Activated T-cell treated with anti-CD3 and anti-CD28 coated beads, Interleukin-2, amount 50 U/mL, for 72 hours (primary cell): Measurements from ENCODE around the gene TCL1A. TPM values are rescaled to one million over a fixed set of nuclear protein-coding genes. Genes with fewer than 3 reads are reported as not detected.
A peak's percentile ranks its signal among the peaks of the same experiment; 100 is the strongest.
"Not testable (repeated sequence)": the region's sequence is repeated elsewhere in the genome, so short reads cannot be mapped to it uniquely, and the experiment has no call there.

Experiments
- ATAC-seq, 2 donors: fragments of 150-1000 bp; cut with Tn5 transposase; replicated peaks in 1 of 2; 2 replicates each; pipeline ENCODE4 v1.10.0; 2021; ENCODE audit warnings: moderate library complexity in 2 of 2, mild to moderate bottlenecking in 1 of 2
- DNase-seq, 2 donors: peaks; one replicate each; pipeline ENCODE4 v3.0.0; 2021 to 2022; ENCODE audit warnings: mixed read lengths in 1 of 2
- H3K27ac Mint-ChIP-seq: one replicate; pipeline ENCODE4 v1.8.0; 2022; ENCODE audit warnings: mild to moderate bottlenecking, moderate library complexity, mixed read lengths
- H3K27me3 Mint-ChIP-seq: one replicate; pipeline ENCODE4 v1.8.0; 2022; ENCODE audit warnings: low read depth, mixed read lengths
- H3K36me3 Mint-ChIP-seq, 2 donors: one replicate each; pipeline ENCODE4 v1.8.0; 2022; ENCODE audit warnings: mixed read lengths in 2 of 2, mild to moderate bottlenecking in 1 of 2; ENCODE audit not compliant: insufficient read depth in 2 of 2
- H3K4me1 Mint-ChIP-seq: one replicate; pipeline ENCODE4 v1.8.0; 2022; ENCODE audit warnings: low read depth, mixed read lengths
- H3K4me3 Mint-ChIP-seq, 2 donors: one replicate each; pipeline ENCODE4 v1.8.0; 2022; ENCODE audit warnings: mild to moderate bottlenecking in 2 of 2, mixed read lengths in 2 of 2, moderate library complexity in 2 of 2
- H3K9me3 Mint-ChIP-seq, 2 donors: one replicate each; pipeline ENCODE4 v1.8.0; 2022; ENCODE audit warnings: mixed read lengths in 2 of 2
- total RNA-seq, 2 donors: library from RNA; stranded (reverse); gene quantifications; one replicate each; pipeline ENCODE4 v1.2.3, GENCODE V29; 2022

TCL1A gene
- total RNA-seq, 2 donors from 2014 or later = 0.29 to 1.3 TPM

DNA sequence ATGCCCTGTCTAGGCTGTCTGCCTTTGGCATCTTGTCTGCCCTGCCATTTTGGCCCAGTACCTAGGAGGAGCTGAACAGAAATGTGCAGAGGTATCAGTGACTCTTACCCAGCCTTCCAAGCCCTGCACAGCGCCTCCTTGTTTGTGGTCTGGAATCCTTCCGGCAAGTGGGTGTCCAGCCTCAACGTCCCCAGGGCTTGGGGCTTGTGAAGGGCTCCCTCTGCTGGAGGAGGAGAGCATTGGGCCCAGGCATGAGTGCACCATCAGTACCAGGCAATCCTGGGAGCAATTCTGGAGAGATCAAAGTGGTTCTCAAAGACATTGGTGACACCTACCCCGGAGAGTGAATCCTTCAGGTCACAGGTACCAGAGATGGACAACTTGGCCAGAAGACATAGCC, 30.1 kb downstream of the TCL1A start:
- ATAC-seq (peak; percentile 36 to 54), DNase-seq (peak; percentile 39 to 40)
- Mint-ChIP-seq H3K27ac (no peak overlapping the region), H3K27me3 (peaks cover 6% of the 10 kb centered on the region), H3K4me3 (no peak overlapping the region), H3K4me1 (no peaks in the 10 kb centered on the region), H3K9me3 (no peaks in the 10 kb centered on the region), H3K36me3 (no peaks in the 10 kb centered on the region)

DNA sequence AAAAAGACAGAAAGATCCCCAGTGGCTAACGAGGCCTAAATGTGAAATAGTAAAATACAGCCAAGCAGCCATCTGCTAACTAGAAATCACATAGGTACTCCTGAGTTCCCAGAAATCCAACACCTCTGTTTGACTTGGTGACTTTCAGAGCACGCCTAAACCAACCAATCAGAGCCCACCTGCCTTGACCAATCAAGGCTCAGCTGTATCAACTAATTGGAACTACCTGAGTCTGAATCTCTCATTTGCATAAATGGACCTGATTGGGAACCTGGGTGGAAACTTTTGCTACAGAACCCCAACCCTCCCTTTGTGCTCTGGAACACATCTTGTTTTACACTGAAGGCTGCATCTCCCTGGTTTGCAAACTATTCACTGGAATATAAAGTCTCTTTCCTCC, 32.8 kb downstream of the TCL1A start:
- H3K27me3 Mint-ChIP-seq = peaks cover 7% of the 10 kb centered on the region
- H3K4me3 Mint-ChIP-seq = no peak overlapping the region
- ATAC-seq (no peak), DNase-seq (no peak)
- H3K4me1 Mint-ChIP-seq = no peaks in the 10 kb centered on the region
- H3K27ac Mint-ChIP-seq = no peak overlapping the region
- H3K36me3 Mint-ChIP-seq = no peaks in the 10 kb centered on the region
- H3K9me3 Mint-ChIP-seq = no peaks in the 10 kb centered on the region

DNA sequence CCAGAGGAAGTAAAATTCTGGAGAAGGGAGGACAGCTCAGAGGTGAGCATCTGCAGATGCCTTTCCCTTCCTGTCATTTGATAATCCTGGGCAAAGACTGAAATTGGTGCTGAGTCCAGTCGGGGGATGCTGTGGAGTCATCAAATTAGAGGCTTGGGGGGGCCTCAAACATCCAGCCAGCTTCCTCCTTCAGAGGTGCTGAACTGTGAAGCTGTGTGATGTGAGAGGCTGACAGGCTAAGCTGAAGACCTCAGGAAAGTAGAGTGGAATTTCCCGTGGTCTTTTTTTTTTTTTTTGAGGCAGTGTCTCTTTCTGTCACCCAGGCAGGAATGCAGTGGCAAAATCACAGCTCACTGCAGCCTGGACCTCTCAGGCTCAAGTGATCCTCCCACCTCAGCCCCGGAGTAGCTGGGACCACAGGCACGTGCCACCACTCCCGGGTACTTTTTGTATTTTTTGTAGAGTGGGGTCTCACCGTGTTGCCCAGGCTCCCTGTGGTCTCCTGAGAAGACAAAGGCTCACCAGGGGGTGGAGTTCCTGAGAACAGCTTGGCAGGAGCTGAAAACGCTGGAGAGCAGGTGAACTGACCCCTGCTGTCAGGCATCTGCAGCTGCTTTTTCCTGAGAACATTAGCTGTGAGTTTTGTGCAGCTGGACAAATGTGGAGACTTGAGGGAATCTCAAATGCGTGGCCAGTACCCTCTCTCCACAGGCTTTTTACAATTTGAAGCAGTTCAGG, 33.8 kb downstream of the TCL1A start:
- Mint-ChIP-seq H3K36me3 (no peaks in the 10 kb centered on the region), H3K4me3 (no peak overlapping the region), H3K9me3 (no peaks in the 10 kb centered on the region), H3K4me1 (no peaks in the 10 kb centered on the region), H3K27me3 (peaks cover 17% of the 10 kb centered on the region), H3K27ac (no peak overlapping the region)
- DNase-seq = no peak
- ATAC-seq = no peak

DNA sequence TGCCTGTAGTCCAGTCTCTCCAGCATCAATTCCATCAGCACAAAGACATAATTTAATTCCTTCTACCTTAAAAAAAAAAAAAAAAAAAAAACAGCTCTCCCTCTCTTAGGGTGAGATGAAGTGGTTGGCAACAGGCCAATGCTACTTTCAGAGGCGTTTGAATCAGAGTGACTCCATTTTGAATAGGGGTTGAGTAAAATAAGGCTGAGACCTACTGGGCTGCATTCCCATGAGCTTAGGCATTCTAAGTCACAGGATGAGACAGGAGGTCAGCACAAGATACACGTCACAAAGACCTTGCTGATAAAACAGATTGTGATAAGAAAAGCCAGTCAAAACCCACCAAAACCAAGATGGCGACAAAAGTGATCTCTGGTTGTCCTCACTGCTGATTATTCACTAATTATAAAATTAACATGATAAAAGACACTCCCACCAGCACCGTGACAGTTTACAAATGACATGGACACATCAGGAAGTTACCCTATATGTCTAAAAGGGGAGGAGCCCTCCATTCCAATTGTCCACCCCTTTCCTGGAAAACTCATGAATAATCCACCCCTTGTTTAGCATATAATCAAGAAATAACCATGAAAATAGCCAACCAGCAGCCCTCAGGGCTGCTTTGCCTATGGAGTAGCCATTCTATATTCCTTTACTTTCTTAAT, 34.6 kb downstream of the TCL1A start:
- no peak overlapping the region for H3K27ac Mint-ChIP-seq
- H3K27me3 Mint-ChIP-seq = peaks cover 17% of the 10 kb centered on the region
- H3K4me1 Mint-ChIP-seq = no peaks in the 10 kb centered on the region
- ATAC-seq (no peak), DNase-seq (no peak)
- H3K36me3 Mint-ChIP-seq = no peaks in the 10 kb centered on the region
- no peaks in the 10 kb centered on the region for H3K9me3 Mint-ChIP-seq
- no peak overlapping the region for H3K4me3 Mint-ChIP-seq

DNA sequence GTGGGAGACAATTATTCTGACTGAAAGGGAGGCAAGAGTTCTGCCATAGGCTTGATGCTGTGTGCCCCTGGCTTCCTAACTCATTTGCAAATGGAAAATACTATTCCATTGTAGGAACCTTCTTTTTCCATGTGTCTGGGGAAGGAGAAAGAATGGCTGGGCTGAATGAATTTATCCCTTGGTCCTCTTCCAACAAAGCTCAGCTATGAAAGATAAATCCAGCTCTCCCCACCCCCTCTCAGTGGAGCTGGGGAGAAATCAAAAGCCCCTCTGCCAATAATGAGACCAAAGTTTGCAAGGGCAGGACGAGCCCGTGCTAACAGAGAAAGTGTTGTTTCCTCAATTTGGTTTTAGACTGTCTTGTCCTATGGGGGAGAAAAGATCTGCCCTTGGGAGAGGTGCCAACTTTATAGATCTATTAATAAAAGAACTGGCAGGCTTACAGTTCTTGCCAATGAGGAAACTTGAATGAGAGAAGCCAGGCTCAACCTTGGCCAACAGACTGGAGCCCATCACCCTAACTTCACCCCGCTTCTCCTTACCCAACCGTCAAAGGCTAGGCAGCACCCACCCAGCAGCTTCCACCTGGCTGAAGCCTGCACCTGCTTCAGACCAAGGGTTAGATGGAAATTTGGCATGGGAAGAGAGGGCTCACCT, 36.6 kb downstream of the TCL1A start:
- Mint-ChIP-seq H3K27ac (no peak overlapping the region), H3K4me3 (no peak overlapping the region), H3K27me3 (peaks cover 18% of the 10 kb centered on the region), H3K36me3 (no peaks in the 10 kb centered on the region), H3K4me1 (no peaks in the 10 kb centered on the region), H3K9me3 (no peaks in the 10 kb centered on the region)
- no peak for DNase-seq
- ATAC-seq = no peak

DNA sequence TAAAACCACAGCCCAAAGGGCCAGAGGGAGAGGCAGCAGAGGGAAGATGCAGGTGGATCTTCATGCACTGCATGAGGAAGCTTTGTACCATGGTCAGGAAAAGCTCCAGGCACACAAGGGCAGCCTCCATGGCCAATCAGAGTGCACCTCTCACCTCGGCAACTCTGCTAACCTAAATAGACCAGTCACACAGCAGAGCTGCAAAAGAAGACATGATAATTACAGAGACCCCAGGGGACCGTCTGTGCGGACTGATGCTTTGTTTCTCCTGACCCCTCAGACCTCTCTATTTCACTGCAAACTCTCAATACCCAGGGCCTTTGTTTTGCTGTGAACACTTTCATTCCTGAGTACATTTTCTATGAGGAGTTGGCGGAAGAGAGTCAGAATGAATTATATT, 38.4 kb downstream of the TCL1A start:
- no peaks in the 10 kb centered on the region for H3K36me3 Mint-ChIP-seq
- H3K4me1 Mint-ChIP-seq = no peaks in the 10 kb centered on the region
- ATAC-seq (no peak), DNase-seq (no peak)
- H3K27ac Mint-ChIP-seq = no peak overlapping the region
- H3K4me3 Mint-ChIP-seq = no peak overlapping the region
- peaks cover 26% of the 10 kb centered on the region for H3K27me3 Mint-ChIP-seq
- no peaks in the 10 kb centered on the region for H3K9me3 Mint-ChIP-seq

DNA sequence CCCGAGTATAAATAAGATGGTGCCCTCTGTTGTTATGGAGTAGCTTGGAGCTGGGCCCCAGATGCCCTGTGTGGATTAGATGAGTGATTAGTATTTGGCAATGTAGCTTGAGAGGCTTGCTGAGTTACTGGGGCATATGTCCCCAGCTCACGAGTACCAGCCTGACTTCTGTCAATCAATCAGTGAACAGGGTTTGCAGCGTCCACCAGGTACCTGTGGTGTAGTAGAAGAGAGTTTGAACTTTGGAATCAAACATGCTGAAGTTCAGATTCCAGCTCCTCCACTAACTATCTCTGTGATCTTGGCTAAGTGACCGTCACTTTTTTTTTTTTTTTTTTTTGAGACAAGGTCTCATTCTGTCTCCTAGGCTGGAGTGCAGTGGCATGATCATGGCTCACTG, 39.3 kb downstream of the TCL1A start:
- H3K27me3 Mint-ChIP-seq = peaks cover 26% of the 10 kb centered on the region
- DNase-seq (no peak), ATAC-seq (no peak)
- H3K9me3 Mint-ChIP-seq = no peaks in the 10 kb centered on the region
- H3K4me3 Mint-ChIP-seq = no peak overlapping the region
- no peak overlapping the region for H3K27ac Mint-ChIP-seq
- H3K4me1 Mint-ChIP-seq = no peaks in the 10 kb centered on the region
- no peaks in the 10 kb centered on the region for H3K36me3 Mint-ChIP-seq

DNA sequence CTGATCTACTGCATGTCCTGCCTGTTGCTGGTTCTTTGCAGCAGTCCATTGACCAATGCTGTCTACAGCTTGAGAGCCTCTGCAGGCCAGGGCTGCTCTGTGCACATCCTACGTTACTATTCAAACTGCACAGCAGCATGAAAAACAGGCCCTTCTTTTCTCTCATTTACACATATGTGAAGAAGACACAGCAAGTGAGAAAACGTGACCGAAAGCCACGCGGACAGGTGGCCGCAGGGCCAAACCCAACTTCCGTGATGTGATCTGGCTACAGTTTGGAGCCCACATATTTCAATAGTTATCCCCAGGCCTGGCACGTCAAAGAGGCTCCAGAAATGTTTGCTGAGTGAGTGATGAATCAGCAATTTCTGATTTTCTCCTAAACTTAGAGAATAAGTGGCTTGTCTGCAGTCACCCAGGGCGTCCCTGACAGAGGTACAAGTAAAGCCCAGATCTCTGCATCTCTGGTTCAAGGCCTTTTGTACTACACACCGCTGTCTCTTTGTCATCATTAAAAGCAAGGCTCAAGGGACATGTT, 45.6 kb downstream of the TCL1A start:
- DNase-seq (no peak), ATAC-seq (no peak)
- no peak overlapping the region for H3K4me3 Mint-ChIP-seq
- H3K36me3 Mint-ChIP-seq = no peaks in the 10 kb centered on the region
- H3K4me1 Mint-ChIP-seq = no peaks in the 10 kb centered on the region
- H3K9me3 Mint-ChIP-seq = no peaks in the 10 kb centered on the region
- H3K27ac Mint-ChIP-seq = no peak overlapping the region
- peaks cover 10% of the 10 kb centered on the region for H3K27me3 Mint-ChIP-seq

DNA sequence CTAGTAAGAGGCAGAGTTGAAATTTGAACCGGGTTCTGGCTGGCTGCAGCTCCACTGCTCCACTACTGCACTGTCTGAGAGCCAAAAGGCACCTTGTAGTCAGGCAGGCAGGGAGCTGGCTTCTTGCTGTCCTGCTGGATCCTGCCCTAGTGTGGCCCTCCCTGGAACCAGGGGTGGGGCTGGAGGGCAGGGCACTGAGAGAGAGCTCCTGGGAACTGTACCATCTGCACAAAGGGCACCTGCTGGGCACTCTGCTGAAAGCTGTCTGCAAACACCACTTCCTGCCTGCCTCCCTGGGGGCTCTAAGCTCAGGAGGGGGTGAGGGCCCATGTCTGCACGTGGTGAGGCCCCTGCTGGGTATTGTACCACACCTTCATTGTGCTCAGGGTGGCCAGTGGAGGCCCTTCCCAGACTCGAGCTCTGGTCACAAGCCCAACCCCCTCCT, 46.7 kb downstream of the TCL1A start:
- Mint-ChIP-seq H3K9me3 (no peaks in the 10 kb centered on the region), H3K4me3 (no peak overlapping the region), H3K36me3 (no peaks in the 10 kb centered on the region), H3K4me1 (peaks cover 8% of the 10 kb centered on the region), H3K27me3 (peaks cover 10% of the 10 kb centered on the region), H3K27ac (no peak overlapping the region)
- ATAC-seq (no peak), DNase-seq (no peak)

DNA sequence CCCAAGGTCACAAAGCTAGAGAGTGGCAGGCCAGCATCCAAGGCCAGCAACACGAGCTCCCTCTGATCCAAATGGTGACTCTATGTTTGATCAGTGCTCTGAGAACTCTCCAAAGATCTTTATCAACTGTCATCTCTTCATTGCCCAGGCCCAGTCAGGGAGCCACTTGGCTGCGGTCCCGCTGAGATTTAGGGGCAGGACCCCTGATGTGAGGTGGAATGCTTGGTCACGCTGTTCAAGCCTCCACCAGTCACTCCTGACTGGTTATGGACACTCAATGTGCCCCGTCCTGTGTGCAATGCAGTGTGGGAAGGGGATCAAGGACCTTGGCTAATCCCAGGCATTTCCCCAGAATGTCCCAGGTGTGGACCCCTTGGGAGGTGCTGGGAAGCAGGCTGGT, 47.5 kb downstream of the TCL1A start:
- H3K36me3 Mint-ChIP-seq = no peaks in the 10 kb centered on the region
- H3K27me3 Mint-ChIP-seq = peaks cover 13% of the 10 kb centered on the region

DNA sequence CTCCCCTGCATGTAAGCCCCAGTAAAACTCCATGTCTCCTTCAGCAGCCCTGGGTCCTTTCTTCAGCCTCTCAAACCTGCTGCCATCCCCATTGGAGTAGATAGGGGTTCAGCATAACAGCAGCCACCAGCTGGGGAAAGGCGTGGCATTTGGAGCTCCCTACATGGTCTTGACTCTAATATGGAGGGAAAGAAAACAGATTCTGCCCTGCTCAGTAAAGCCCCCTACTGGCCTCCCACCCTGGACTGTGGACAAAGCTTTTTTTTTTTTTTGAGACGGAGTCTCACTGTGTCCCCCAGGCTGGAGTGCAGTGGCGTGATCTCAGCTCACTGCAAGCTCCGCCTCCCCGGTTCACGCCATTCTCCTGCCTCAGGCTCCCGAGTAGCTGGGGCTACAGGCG, 48.4 kb downstream of the TCL1A start:
- H3K27me3 Mint-ChIP-seq = peaks cover 11% of the 10 kb centered on the region
- not testable (repeated sequence) for H3K4me3 Mint-ChIP-seq, H3K27ac Mint-ChIP-seq, DNase-seq, ATAC-seq, H3K4me1 Mint-ChIP-seq, H3K36me3 Mint-ChIP-seq, H3K9me3 Mint-ChIP-seq

More for the DNA sequence above, 47.5 kb downstream of the TCL1A start:
- Mint-ChIP-seq H3K9me3 (no peaks in the 10 kb centered on the region), H3K4me1 (peaks cover 10% of the 10 kb centered on the region), H3K27ac (no peak overlapping the region), H3K4me3 (no peak overlapping the region)
- no peak for ATAC-seq
- no peak for DNase-seq

DNA sequence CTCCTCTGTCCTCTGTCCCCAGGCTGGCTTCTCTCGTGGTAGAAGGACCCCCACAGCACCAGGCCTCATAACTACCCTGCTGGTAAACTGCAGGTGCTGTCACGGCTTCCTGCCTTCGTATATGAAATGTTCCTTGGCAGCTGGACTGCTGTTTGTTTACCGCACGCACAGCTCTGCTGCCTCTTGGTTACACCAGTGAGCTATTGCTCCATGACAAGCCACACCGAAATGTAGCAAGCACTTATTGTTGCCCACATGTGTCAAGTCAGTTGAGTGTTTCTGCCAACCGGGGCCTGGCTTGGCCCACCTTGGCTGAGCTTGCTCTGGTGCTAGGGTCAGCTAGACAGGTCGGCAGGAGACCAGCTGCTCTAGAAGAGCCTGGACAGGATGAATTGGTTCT, 49.4 kb downstream of the TCL1A start:
- H3K27ac Mint-ChIP-seq = no peak overlapping the region
- peaks cover 11% of the 10 kb centered on the region for H3K27me3 Mint-ChIP-seq
- H3K4me3 Mint-ChIP-seq = no peak overlapping the region
- peaks cover 10% of the 10 kb centered on the region for H3K4me1 Mint-ChIP-seq
- no peaks in the 10 kb centered on the region for H3K9me3 Mint-ChIP-seq
- no peak for DNase-seq
- H3K36me3 Mint-ChIP-seq = no peaks in the 10 kb centered on the region
- ATAC-seq = no peak

DNA sequence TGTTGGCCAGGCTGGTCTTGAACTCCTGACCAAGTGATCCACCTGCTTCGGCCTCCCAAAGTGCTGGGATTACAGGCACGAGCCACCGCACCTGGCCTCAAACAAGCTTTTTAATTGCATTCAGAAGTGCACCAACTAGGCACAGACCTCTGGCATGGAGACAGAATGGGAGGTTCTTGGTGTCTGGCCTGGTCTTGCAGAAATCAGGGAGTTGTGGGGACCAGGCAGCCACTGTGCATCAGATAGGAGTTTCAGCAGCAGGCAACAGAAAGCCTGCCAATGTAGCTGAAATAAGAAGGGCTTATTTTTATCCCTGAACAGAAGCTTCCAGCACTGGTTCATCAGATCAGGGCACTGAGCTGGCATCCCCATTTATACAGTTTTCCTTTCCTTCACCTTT, 49.9 kb downstream of the TCL1A start:
- no peak for ATAC-seq
- Mint-ChIP-seq H3K9me3 (no peaks in the 10 kb centered on the region), H3K4me3 (no peak overlapping the region), H3K36me3 (no peaks in the 10 kb centered on the region), H3K27me3 (peaks cover 11% of the 10 kb centered on the region), H3K27ac (no peak overlapping the region), H3K4me1 (peaks cover 10% of the 10 kb centered on the region)
- no peak for DNase-seq
